GM21360 (cell line): ENCODE data around the gene STUM.

Experiments
- ATAC-seq: cut with Tn5 transposase; IDR thresholded peaks from one replicate; pipeline ENCODE4 v1.9.1; 2021; ENCODE audit warnings: mild to moderate bottlenecking, moderate library complexity; ENCODE audit not compliant: unreplicated experiment

Gene STUM

DNA sequence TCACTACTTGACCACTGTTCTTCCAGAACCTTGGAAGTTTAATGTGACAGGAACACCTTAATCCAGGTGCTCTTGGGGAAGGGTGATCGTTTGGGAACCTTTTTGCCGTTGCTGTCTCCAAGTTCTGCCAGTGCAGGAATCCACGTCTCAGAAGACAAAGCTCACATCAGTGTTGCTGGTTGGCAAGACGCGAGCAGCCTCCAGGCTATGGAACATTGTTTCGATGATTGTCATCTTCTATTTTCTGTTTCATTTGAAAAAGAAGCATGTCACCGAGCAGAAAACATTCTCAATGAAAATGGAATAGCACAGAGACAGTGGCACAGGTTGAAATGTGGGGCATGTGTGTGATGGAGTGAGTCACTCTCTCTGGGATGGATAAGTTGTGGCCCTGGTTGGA, 11.7 kb downstream of the STUM start:
- ATAC-seq, result no peak

DNA sequence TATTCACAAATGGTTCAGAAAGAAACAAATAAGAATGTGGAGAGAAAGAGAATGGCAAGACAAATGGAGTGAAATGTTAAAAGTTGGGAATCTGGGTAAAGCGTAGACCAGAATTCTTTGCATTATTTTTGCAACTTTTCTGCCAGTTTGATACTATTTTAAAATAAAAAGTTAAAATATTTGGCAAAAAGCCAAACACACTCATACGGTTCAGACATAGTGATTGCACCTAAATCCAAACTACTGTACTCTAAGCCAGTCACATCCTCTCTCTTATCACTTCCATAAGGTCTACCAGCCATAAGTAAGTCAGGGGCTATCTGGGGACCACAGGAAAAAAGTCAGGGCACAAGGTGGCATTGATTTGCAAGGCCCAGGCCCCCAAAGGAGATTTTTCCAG, 14.4 kb downstream of the STUM start:
- ATAC-seq, result no peak

DNA sequence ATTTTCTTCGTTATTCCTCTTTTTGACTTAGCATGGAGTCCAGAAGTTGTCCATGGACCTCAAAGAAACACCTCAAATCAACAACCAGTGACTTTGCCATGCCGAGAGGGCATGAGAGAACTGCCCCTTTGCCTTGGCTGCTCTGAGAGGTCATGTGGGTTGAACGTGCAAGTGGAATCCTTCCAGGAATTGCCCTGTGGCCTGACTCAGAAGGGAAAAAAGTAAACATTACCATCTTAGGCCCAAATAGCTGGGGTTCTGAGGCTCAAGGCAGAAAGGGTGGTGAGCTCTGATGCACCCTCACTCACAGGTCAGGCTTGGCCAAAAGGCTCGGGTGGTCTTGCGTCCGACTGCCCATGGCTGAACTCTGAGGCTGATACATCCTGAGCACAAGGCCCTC, 15.1 kb downstream of the STUM start:
- ATAC-seq, result no peak

DNA sequence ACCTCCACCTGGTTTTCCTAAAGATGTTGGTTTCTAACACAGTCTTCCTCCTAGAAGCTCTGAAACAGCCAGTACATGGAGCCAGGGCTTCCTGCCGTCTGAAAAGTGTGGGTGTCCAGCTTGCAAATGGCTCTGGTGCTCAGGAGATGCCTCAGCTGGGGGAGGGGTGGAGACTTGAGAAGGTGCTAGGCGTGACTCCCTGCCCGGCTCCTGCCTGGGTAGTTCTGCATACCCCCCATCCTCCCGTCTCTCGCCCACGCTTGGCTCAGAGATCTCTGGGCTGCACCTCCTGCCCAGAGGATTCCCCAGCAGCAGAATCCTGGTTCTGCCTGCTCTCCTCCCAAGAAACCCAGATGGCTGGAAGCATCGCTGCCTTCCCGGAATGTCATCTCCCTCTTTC, 16.9 kb downstream of the STUM start:
- ATAC-seq, result no peak

DNA sequence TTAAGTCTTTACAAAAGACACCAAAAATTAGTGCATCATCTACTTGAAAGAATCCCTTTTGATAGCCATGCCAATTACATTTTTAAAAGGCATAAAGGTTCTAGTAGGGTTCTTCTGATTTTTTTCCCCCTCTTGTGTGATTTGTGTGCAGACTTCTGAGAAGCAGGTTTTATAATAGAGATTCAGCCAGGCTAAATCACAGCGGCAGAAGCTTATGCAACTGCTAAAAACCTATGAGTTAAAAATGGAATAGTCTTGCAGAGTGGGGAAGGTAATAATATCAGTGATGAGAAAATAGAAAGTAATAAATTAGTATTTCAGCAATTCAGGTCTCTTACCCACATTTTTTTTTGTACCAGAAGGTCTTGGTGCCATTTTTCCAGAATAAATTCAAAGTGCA, 17.7 kb downstream of the STUM start:
- no peak for ATAC-seq

DNA sequence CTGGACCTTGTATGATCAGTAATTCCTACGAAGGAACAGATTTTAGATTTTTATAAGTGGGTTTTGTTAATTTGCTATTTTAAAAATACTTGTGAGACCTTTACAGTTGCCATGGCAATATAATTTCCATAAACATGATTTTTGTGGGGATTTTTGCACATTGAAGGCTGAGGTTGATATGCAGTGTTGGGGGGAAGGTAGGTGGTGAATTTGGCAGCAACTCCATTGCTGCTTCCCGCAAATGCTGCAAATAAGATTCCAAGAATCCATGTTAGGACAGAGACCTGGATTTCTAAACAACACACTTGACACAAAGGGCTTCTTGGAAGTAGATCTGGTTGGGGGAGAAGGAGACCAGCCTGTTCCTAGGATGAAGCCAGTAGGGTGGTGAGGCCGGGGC, 18.2 kb downstream of the STUM start:
- ATAC-seq, result no peak

DNA sequence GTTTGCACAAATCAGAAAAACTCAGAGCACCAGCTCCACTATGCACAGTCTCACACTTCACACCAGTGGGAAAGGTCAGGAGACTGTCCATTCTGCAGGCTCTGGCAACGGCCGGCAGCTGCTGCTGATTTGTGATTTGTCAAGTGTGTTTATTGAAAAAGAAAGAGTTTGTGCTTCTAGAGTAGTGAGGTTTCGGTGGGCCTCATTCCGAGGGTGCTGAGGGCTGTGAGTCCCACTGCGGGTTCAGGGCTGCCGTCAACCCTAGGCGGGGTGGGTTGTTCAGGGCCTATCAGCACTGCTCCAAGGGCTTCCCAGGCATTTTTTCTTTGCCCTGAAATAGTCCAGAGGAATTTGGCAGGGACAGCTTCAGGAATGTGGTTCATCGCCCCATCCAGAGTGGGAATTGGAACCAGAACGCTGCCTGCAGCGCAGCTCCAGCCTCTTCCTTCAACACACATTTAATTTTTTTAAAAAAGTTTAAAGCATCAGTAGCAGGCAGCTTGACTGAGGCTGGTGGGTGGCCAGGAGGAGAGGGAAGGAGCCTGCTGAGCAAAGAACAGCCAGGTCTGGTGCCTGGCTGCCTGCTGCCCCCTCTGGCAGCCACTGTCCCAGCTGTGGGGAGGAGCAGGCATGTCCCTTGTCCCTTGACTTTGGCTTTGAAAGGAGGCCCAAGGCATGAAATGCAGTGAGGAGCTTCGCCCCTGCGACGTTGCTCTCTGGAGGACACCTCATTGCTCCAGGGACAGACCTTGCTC, 19.7 kb downstream of the STUM start:
- no peak for ATAC-seq

DNA sequence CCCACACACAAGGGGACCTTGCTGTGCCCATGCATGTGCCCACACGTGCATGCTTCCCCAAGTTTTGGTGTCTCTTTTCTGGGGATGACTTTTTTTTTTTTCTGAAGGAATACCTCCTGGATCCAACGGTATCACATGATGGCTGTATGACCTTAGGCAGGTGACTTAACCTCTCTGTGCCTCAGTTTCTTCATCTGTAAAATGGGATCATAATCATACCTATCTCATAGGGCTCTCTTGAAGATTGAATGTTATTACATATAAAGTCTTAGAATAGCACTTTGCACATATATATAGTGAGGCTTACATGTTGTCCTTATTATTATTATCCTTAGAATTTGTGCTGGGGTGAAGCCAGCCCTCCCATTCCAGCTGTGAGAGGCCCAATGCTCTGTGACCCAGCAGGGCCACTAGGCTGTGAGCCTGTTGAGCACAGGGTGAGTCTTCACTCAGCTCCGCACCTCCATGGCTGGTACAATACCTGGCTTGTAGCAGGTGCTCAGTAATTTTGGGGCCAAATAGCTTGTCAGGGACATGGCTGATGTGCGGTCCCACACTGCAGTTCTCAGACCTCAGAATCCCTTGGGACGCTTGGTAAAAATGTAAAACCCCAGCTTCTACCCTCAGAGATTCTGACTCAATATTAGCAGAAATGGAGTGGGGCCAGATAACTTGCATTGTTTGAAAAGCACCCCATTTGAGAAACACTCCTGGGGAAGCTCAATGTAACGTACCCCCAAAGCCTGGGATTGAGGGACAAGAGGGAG, 20.6 kb downstream of the STUM start:
- ATAC-seq, result no peak

DNA sequence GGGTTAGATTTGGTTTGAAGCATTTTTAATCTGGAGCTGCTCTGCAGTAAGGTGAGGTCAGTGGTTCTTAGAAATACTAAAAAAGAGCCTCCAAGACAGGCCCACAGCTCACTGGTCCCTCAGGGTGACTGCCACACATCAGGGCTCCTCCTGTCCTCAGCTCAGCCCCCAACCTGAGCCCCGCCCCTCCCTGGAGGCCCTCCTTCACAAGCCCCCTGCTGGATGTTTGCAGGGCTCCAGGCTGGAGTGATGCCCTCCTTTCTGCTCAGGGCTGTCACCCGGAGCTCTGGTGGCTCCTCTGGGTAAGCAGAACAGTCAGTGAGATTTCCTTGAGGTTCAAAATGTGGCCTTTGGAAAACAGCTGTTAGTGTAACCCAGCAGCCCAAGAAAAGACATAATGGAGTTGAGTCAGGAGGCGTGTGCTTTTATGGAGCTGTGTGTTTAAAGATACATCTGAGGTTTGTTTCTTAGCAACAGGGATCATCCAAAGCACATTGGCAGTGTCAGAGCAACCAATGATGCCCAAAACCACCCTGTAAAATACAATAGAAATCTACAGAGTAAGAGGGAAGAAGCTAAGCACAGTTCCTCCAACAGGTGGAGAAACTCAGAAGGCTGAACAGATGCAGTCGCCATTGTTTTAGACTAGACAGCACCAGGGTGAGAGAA, 21.4 kb downstream of the STUM start:
- no peak for ATAC-seq

DNA sequence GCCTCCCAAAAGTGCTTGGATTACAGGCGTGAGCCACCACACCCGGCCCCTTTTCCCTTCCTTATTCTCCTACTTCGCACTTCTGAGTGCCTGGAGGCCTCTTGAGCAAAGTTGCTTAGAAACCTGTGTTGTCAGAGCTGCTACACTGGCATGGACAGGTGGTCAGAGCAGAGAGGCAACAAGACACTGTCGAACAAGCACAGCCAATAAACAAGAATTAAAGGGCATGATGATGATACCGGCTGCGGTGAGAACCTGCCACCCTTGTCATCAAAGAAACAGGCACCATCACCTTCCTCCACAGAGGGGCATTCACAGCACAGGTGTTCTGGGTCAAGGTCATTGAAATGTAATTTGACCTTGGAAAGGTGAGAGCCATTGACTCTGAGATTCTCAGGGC, 23.3 kb downstream of the STUM start:
- no peak for ATAC-seq

DNA sequence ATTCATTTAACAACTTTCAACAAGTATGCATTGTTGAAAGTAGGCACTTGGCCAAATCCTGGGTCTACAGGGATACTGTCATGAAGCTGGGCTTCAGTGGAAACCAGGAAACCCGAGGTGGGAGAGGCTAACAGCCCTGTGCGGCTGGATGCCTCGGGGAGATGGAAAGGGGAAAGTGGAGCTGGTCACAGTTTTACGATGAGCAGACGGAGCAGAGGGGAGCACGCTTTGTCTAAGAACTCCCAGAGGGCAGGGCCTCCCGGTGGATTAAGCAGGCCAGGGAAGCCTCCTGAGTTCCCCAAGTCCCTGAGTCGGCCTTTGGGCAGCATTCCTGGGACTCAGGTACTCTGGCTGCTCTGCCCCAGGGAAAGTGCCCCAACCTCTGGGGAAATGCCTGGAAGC, 23.8 kb downstream of the STUM start:
- ATAC-seq, result no peak

DNA sequence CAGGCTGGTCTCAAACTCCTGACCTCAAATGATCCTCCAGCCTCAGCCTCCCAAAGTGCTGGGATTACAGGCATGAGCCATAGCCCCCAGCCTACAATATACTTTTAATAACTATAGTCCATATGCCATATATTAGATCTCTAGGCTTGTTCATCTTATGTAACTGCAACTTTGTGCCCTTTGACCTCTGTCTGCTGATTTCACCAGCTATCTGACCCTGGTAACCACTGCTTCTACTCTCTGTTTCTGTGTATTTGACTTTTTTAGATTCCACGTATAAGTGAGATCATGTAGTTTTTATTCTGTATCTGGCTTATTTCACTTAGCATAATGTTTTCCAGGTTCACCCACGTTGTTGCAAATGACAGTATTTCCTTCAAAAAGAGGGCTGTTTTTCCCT, 25.5 kb downstream of the STUM start:
- ATAC-seq, result no peak

DNA sequence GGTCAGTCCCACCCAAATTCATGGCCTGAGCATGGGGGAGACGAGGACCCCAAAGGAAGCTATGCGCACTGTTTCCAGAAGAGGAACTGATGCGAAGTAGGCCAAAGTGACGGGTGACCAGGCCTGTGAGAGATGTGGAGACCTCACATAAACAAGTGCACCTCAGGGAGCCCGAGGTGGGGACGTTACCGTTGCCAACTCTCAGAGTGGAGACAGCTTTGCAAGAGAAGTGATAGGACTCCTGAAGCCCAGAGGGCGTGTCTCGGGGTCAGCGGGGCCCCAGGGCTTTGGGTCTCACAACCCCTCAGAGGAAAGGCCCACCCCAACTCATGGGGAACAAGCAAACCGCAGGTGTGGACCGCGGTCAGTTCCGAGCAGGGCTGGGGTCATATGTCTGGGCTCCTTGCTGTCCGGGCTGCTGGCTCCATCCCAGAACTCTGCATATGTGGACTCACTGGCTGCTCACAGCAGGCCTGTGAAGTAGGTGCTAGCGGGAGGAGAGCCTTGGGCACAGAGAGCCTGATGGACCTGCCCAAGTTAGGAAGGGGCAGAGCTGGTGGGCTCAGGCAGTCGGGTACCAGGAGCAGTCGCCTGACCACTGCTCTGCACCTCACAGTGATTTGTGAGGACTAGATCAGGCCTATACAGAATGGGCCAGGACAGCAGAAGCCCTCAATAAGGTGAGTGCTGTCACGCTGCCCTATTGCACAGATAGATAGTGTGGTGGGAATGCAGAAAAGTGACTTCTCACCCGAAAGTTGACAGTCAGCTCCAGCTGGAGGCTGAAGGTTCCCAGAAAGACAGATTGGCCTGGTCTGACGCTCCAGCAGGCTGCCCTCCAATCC, 26.2 kb downstream of the STUM start:
- no peak for ATAC-seq

DNA sequence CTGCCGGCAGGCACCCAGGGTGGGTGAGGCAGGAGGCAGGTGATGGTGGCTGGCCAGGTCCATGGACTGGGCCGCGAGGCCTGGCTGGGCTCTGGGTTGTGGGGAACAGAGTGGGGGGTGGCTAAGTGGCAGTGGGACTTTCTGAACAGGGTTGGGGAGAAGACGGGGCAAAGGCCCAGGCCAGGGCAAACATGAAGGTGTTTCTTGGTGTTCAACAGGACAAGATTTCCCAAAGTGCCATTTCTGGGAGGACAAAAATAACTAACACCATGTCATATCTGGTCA, 26.8 kb downstream of the STUM start:
- no peak for ATAC-seq

DNA sequence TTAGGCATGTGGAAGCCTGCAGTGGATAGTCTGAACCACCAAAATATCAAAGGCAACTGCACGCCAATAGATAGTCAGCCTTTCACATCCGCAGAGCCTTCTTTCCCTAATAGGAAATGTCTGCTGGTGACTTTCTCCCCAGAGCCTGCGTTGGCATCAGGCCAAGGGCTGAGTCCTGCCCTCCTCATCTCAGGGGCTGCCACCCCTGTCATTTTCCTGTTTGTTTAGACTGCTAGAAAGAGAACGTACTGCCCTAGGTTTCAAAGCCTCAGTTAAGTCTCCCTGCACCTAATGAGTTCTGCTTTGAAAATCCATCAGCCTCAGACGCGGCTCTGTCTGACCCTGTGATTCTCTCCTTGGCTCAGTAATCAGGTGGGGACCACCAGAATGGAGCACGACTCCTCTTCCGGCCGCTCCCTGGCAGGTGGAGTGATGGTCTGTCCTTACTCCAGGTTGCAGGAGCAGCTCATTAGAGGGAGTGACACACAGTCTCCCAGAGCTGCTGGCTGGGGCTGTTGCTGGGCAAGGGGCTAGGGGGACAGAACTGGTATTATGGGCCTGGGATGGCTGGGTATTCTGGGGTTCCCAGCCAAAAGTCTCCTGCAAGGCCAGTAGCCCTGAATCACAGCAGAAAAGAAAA, 27.3 kb downstream of the STUM start:
- no peak for ATAC-seq

DNA sequence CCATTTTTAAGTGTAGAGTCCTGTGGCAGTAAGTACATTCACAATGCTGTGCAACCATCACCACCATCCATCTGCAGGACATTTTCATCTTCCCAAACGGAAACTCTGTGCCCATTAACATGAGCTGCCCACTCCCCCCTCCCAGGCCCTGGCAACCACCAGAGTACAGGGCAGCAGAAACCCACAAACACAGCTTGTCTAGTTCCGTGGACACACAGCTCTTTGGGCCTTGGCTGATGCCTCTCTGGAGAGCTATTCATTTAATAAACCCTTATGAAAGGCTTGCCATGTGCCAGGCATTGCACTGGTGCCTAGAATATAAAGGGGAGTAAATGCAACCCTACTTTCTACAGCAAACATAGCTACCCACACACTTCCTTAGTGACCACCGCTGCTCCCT, 28.0 kb downstream of the STUM start:
- ATAC-seq, result no peak

DNA sequence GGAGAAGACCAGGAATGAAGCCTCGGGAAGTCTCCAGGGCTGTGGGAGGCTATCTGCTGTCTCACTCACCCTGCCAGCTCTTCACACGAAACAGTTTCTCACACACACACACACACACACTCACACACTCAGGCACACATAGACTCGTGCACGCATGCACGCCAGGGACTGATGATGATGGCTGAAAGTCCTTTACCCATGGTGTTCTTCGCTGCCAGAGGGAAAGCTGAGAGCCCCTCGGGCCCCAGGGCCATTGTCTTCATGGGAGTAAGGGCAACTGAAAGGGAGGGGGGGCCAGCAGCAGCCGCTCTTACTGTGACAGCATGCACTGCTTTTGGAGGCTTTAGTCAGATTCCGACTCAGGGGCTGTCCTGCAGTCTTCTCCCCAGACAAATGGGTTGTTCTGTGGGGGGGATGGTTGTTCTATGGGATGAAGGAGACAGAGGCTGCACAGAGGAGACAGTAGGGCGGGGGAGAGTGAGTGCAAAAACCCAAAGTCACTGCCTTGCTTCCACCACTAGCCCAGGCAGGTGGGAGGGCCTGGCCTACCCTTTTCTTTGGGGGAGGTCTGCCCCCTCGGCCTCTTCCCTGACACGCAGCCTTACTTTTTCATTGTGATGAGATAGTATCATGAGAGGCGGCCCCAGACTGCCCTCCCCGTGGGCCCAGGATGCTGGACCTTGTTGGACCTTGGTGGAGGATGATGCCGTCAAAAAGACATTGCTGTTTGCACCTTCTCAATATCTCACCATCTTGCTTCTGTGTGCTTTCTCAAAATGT, 29.0 kb downstream of the STUM start:
- ATAC-seq, result no peak

DNA sequence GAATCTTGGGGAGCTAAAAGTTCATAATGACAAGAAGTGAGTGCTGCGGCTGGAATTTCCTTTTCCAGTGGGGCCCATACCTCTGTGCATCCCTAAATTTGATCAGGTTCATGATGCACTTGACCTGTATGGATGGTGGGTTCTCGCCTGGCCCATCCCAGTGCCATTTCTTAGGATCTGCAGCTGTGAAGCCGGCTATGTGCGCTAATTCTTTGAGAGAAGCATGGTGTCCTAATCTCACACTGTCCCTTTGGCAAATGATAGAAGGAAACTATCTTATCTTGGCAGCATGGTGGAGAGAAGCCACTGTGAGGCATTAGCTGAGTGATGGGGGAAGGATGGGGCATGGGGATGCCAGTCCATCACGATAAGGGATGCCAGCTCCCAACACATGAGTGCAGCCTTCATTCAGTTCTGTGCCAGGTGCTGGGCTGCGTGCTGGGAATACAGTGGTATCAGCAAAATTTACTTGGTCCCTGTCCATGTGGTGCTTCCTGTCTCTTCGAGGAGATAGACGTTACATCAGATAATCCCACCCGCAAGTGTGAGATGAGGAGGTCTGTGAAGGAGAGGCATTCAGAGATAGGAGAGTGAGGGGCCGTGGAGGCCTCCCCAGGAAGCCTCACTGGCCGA, 30.5 kb downstream of the STUM start:
- ATAC-seq, result no peak

DNA sequence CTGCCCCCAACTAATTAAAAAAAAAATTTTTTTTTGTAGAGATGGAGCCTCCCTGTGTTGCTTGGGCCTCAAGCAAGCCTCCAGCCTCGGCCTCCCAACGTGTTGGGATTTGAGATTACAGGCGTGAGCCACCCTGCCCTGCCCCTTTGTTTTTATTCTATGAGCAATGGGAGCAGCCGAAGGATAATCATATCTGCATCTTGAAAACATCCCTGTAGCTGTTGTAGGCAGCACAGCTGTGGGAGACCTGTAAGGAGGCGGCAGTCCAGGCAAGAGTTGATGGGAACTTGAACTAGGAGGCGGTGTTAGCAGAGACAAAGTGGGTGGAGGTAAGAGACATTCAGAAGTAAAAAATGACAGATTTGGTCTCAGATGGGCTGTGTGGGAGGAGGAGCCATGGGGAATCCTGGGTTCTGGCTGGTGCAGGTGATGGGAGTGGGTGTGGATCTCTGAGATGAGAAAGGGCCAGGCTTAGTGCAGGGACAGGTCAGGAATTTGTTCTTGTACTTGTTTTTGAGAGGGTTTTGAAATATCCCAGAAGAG, 31.3 kb downstream of the STUM start:
- no peak for ATAC-seq
